ENCODE data around the gene PDE5A. TPM values are rescaled to one million over a fixed set of nuclear protein-coding genes. Genes with fewer than 3 reads are reported as not detected.
A peak's percentile ranks its signal among the peaks of the same experiment; 100 is the strongest.

Gene PDE5A
- total RNA-seq, 4 donors from 2014 or later, result 15.7 to 36.7 (median 28.3) TPM

GRCh38 chr4:119580293-119580692 is 48.3 kb downstream of the PDE5A start:
- peak overlapping the region in 1 of 4 donors; percentile 20 for H3K27ac ChIP-seq
- TF ChIP-seq EP300 (IDR thresholded peaks at IDR 0.05) (no peak), POLR2A (IDR thresholded peaks at IDR 0.05) (no peak), CTCF (IDR thresholded peaks at IDR 0.05) (no peak)

GRCh38 chr4:119579823-119580222 is 48.8 kb downstream of the PDE5A start:
- Histone ChIP-seq H3K27me3 (no peaks in the 10 kb centered on the region), H3K4me1 (no peaks in the 10 kb centered on the region), H3K36me3 (peaks cover 0 to 24% (median 0%) of the 10 kb centered on the region in 3 donors), H3K9me3 (no peaks in the 10 kb centered on the region), H3K27ac (no peak overlapping the region), H3K4me3 (no peak overlapping the region)
- no peak for DNase-seq (ENCODE audit: low spot score in 2 of 2)
- no peak for TF ChIP-seq POLR2A (IDR thresholded peaks at IDR 0.05)
- TF ChIP-seq CTCF (IDR thresholded peaks at IDR 0.05), result no peak
- no peak for TF ChIP-seq EP300 (IDR thresholded peaks at IDR 0.05)
- 77 to 79% methylated on average over 5 of the region's 5 CpGs for WGBS, 2 donors

More at GRCh38 chr4:119580293-119580692, 48.3 kb downstream of the PDE5A start:
- peaks cover 0 to 25% (median 0%) of the 10 kb centered on the region in 3 donors for H3K36me3 ChIP-seq
- 60 to 69% methylated on average over 3 of the region's 3 CpGs for WGBS, 2 donors
- H3K27me3 ChIP-seq, result no peaks in the 10 kb centered on the region
- DNase-seq (ENCODE audit: low spot score in 2 of 2), result no peak
- H3K9me3 ChIP-seq, result no peaks in the 10 kb centered on the region
- H3K4me3 ChIP-seq, result no peak overlapping the region
- no peaks in the 10 kb centered on the region for H3K4me1 ChIP-seq

- TF ChIP-seq POLR2A (IDR thresholded peaks at IDR 0.05) (no peak), EP300 (IDR thresholded peaks at IDR 0.05) (no peak), CTCF (IDR thresholded peaks at IDR 0.05) (no peak)
- Histone ChIP-seq H3K4me1 (peaks cover 0 to 8% (median 3%) of the 10 kb centered on the region in 4 donors), H3K27me3 (no peaks in the 10 kb centered on the region), H3K27ac (peak overlapping the region in 2 of 4 donors; percentile 59 to 64), H3K9me3 (peaks cover 0 to 2% (median 0%) of the 10 kb centered on the region in 4 donors), H3K4me3 (no peak overlapping the region), H3K36me3 (peaks cover 0 to 24% (median 3%) of the 10 kb centered on the region in 3 donors)
- 35 to 37% methylated on average over 5 of the region's 5 CpGs for WGBS, 2 donors
- DNase-seq (ENCODE audit: low spot score in 2 of 2), result no peak
Measured at GRCh38 chr4:119570401-119570800, 58.2 kb downstream of the PDE5A start.

GRCh38 chr4:119564106-119564505 is 64.5 kb downstream of the PDE5A start:
- TF ChIP-seq EP300 (IDR thresholded peaks at IDR 0.05) (no peak), CTCF (IDR thresholded peaks at IDR 0.05) (no peak), POLR2A (IDR thresholded peaks at IDR 0.05) (no peak)
- H3K9me3 ChIP-seq, result peaks cover 0 to 25% (median 8%) of the 10 kb centered on the region in 4 donors
- H3K27me3 ChIP-seq, result no peaks in the 10 kb centered on the region
- no peak overlapping the region for H3K4me3 ChIP-seq
- DNase-seq (ENCODE audit: low spot score in 2 of 2), result no peak
- peaks cover 3 to 60% (median 6%) of the 10 kb centered on the region in 3 donors for H3K36me3 ChIP-seq
- no peaks in the 10 kb centered on the region for H3K4me1 ChIP-seq
- no peak overlapping the region for H3K27ac ChIP-seq

- H3K4me3 ChIP-seq, result no peak overlapping the region
- H3K36me3 ChIP-seq, result peaks cover 2 to 46% (median 2%) of the 10 kb centered on the region in 3 donors
- peaks cover 0 to 12% (median 4%) of the 10 kb centered on the region in 4 donors for H3K9me3 ChIP-seq
- no peak overlapping the region for H3K27ac ChIP-seq
- no peaks in the 10 kb centered on the region for H3K27me3 ChIP-seq
- no peaks in the 10 kb centered on the region for H3K4me1 ChIP-seq
- TF ChIP-seq POLR2A (IDR thresholded peaks at IDR 0.05) (no peak), CTCF (IDR thresholded peaks at IDR 0.05) (peak in 4 of 5 experiments; percentile 41 to 62 (median 48)), EP300 (IDR thresholded peaks at IDR 0.05) (no peak)
- no peak for DNase-seq (ENCODE audit: low spot score in 2 of 2)
Measured at GRCh38 chr4:119559044-119559647, 69.5 kb downstream of the PDE5A start.

All from tibial nerve (tissue), 4 donors.